OCI-LY7 (cell line): ENCODE data around the gene DNAJC6. TPM values are rescaled to one million over a fixed set of nuclear protein-coding genes. Genes with fewer than 3 reads are reported as not detected.

Experiments used
- BruUV-seq: library from RNA; stranded (reverse); fragments of 400-500 nt; replicated peaks from 2 replicates; lab custom pipeline; 2021; lab: Mats Ljungman, UMichigan
- CTCF ChIA-PET: fragments of 300-600 bp; sonication (Branson Sonifier 250); formaldehyde crosslinking; loops from one replicate; lab custom pipeline; 2022; ENCODE audit warnings: antibody characterized with exemption; ENCODE audit not compliant: unreplicated experiment; lab: Charles Lee
- POLR2A ChIA-PET: fragments of 300-600 bp; sonication (Branson Sonifier 250); formaldehyde crosslinking; loops from one replicate; lab custom pipeline; 2022; ENCODE audit warnings: antibody characterized with exemption; lab: Charles Lee
- DNase-seq: peaks from one replicate; pipeline ENCODE4 v3.0.0-alpha.2; 2015; ENCODE audit warnings: low spot score
- H2AFZ ChIP-seq: fragments of 200-600 bp; sonication (generic), shearing (Covaris generic); 2 replicates; pipeline ENCODE4 v1.6.1; 2014; ENCODE audit warnings: mild to moderate bottlenecking, antibody characterized with exemption, low read length, moderate library complexity
- H3K27ac ChIP-seq: fragments of 200-600 bp; sonication (generic); 2 replicates; pipeline ENCODE4 v1.5.1; 2014; ENCODE audit warnings: mixed run types, low read depth, mild to moderate bottlenecking, moderate library complexity, low read length, inconsistent platforms; ENCODE audit not compliant: poor library complexity, severe bottlenecking
- H3K36me3 ChIP-seq: fragments of 200-600 bp; sonication (generic); 2 replicates; pipeline ENCODE4 v1.6.1; 2014; ENCODE audit warnings: mild to moderate bottlenecking, antibody characterized with exemption, low read length, moderate library complexity, mixed read lengths; ENCODE audit not compliant: insufficient read depth
- H3K4me1 ChIP-seq: fragments of 200-600 bp; sonication (generic); 2 replicates; pipeline ENCODE4 v1.5.1; 2014; ENCODE audit warnings: mild to moderate bottlenecking, low read length; ENCODE audit not compliant: insufficient read depth, poor library complexity, severe bottlenecking
- H3K4me2 ChIP-seq: fragments of 200-600 bp; sonication (generic); 2 replicates; pipeline ENCODE4 v1.6.1; 2014; ENCODE audit warnings: mild to moderate bottlenecking, low read length
- H3K4me3 ChIP-seq: fragments of 200-600 bp; sonication (generic); 2 replicates; pipeline ENCODE4 v1.5.1; 2014; ENCODE audit warnings: mild to moderate bottlenecking, low read depth, low read length; ENCODE audit not compliant: poor library complexity, severe bottlenecking
- H3K79me2 ChIP-seq: fragments of 200-600 bp; sonication (generic); 2 replicates; pipeline ENCODE4 v1.6.1; 2016; ENCODE audit warnings: low read depth, mild to moderate bottlenecking, low read length, moderate library complexity, mixed read lengths; ENCODE audit not compliant: insufficient read depth
- H3K9me2 ChIP-seq: fragments of 200-600 bp; sonication (generic); 2 replicates; pipeline ENCODE4 v1.6.1; 2016; ENCODE audit warnings: mild to moderate bottlenecking, low read length, mixed read lengths; ENCODE audit not compliant: insufficient read depth
- H3K9me3 ChIP-seq: fragments of 200-600 bp; sonication (generic); 2 replicates; pipeline ENCODE4 v1.6.1; 2014; ENCODE audit warnings: mild to moderate bottlenecking, mixed run types, low read length, mixed read lengths
- H4K20me1 ChIP-seq: fragments of 200-600 bp; sonication (generic); 2 replicates; pipeline ENCODE4 v1.6.1; 2014; ENCODE audit warnings: mild to moderate bottlenecking, antibody characterized with exemption, low read length, moderate library complexity, mixed read lengths; ENCODE audit not compliant: insufficient read depth
- CTCF ChIP-seq: fragments of 200-600 bp; sonication (generic); conservative IDR thresholded peaks from 2 replicates; pipeline ENCODE4 v1.5.1; 2014; ENCODE audit warnings: mild to moderate bottlenecking, antibody characterized with exemption, low read length, moderate library complexity, mixed read lengths
- EZH2phosphoT487 ChIP-seq: fragments of 200-600 bp; sonication (generic); IDR thresholded peaks from 2 replicates; pipeline ENCODE4 v1.6.1; 2018; ENCODE audit warnings: low read depth, borderline replicate concordance, mild to moderate bottlenecking, mixed run types, antibody characterized with exemption, low read length, moderate library complexity, mixed read lengths
- intact Hi-C: fragments of 100-400 bp; cut with micrococcal nuclease; formaldehyde crosslinking; loops from one replicate; pipeline ENCODE4 v1.10.0; 2022; ENCODE audit not compliant: unreplicated experiment
- total RNA-seq, 2 experiments: library from RNA; depleted of rRNA in 1 of 2; stranded (reverse); fragments of >200 nt in 1 of 2; shearing (Covaris generic) in 1 of 2; gene quantifications; 2 replicates each; pipeline ENCODE4 v1.2.3, GENCODE V29; 2014 to 2022

Gene DNAJC6
- total RNA-seq, 2 experiments from 2014 or later = 6.6 to 10.2 TPM

DNA sequence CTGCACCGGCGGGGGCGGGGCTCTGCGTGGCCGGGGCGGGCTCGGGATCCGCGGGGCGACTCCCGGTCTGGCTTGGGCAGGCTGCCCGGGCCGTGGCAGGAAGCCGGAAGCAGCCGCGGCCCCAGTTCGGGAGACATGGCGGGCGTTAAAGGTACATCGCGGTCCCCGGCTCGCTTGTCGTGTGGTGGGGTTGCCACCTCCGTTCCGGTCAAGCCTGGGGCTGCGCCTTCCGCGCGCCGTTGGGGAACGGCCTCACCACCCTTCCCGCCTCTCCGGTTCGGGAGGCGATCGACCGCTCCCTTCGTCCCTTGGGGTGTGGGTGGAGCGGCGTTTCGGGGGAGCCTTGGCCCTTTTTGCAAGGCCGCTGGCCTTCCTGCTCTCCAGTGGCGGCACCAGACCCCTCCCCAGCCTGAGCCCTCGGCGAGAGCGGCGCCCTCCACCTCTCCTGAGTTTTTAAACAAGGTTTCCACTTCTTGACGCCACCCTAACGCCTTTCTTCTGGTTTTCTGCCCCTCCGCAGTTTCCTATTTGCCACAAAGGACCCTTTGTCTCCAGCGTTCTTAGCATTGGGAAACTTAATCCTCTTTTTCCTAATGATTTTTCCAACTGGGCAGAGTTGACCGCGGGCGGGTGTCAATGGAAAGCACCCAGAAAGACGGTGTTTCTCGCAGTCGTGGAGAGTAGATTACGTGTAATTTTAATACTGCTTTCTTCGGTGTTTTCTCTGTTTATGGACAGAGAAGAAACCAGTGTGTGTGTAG lies 111.4 kb downstream of the DNAJC6 start, which contains the start of the genes LEPR and LEPROT:
TSS of gene LEPR (plus strand) at position 79 of the 761 bp plus-strand sequence. CDS start 144,898 bp downstream, outside the sequence.
TSS of gene LEPROT (plus strand) at position 79 of the 761 bp plus-strand sequence. CDS start at position 136, 57 bp downstream.
- Histone ChIP-seq H3K4me2 (peak within 1 kb of the TSS; percentile 97), H3K36me3 (peaks cover 7% of the 10 kb centered on the region), H3K79me2 (peaks cover 20% of the 10 kb centered on the region; the same call in 1 of the 2 replicates), H3K4me1 (peaks cover 20% of the 10 kb centered on the region), H2AFZ (peak within 1 kb of the TSS; percentile 92), H3K9me2 (no peaks in the 10 kb centered on the region), H3K4me3 (peak within 1 kb of the TSS; percentile 92), H4K20me1 (no peaks in the 10 kb centered on the region), H3K9me3 (no peaks in the 10 kb centered on the region), H3K27ac (peak within 1 kb of the TSS; percentile 63)
- BruUV-seq = no TSS peak
- no peak for TF ChIP-seq CTCF
- TF ChIP-seq EZH2phosphoT487 = no peak
- CTCF ChIA-PET = interaction anchor here (1.1 to 2.4 kb wide), 2 partner anchors 70 to 153 kb away, joined by 3 to 5 read pairs; no protein-coding TSS in a partner anchor
- no peak for DNase-seq
- POLR2A ChIA-PET = interaction anchor here (0.5 to 4.9 kb wide), 19 partner anchors 9 to 1405 kb away, joined by 3 to 24 read pairs (median 4); no protein-coding TSS in a partner anchor
- intact Hi-C loops = loop anchor here (1.0 to 5.0 kb wide), 4 partner anchors 166 to 852 kb away; partner anchors contain the start of gene JAK1

DNA sequence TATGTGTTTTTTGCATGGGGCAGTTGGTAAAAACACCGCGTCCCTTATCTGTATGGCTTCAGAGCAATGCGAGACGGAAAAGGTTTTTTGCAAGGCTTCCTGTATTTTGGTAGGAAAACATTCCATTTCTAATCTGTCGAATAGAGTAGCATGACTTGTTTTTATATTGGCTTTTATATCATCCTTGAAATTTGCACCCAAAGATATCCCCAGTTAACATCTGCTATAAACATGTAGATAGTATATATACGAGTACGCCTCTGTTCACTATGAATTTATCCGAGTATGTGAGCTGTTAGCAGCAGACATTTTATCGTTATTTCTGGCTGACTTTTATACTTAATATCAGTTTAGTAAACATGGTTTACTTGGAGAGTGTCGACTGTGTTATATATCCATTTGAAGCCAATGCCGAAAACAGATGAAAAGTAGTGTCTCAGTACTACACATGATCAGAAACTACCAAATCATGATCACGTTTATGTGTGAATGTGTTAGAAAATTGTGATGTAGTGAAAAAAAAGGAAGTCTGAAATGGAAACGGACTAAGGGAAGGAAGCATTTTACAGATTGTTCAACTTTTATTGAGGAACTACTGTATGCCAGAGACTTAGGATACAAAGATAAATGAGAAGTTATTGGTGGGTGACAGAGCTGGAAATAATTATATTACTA lies 112.1 kb downstream of the DNAJC6 start:
- H3K27ac ChIP-seq = peak overlapping the region; percentile 63
- CTCF ChIA-PET = no interaction called here
- BruUV-seq = TSS peak; percentile 79

More for the DNA sequence above, 112.1 kb downstream of the DNAJC6 start:
- Histone ChIP-seq H3K9me3 (no peaks in the 10 kb centered on the region), H3K4me1 (peaks cover 20% of the 10 kb centered on the region), H3K4me3 (peak overlapping the region; percentile 92), H3K79me2 (peaks cover 20% of the 10 kb centered on the region; the same call in 1 of the 2 replicates), H3K9me2 (no peaks in the 10 kb centered on the region), H3K36me3 (peaks cover 13% of the 10 kb centered on the region), H3K4me2 (peak overlapping the region; percentile 97), H2AFZ (peak overlapping the region; percentile 84), H4K20me1 (no peaks in the 10 kb centered on the region)
- intact Hi-C loops = loop anchor here (5.0 kb wide), 3 partner anchors 354 to 851 kb away; partner anchors contain the start of gene JAK1
- POLR2A ChIA-PET = interaction anchor here (0.6 kb wide), 1 partner anchor 12 kb away, joined by 4 read pairs; no protein-coding TSS in a partner anchor
- DNase-seq = peak; percentile 10
- no peak for TF ChIP-seq CTCF
